Measurements from ENCODE around the gene RGS4.

- TF ChIP-seq, protein P1, sequence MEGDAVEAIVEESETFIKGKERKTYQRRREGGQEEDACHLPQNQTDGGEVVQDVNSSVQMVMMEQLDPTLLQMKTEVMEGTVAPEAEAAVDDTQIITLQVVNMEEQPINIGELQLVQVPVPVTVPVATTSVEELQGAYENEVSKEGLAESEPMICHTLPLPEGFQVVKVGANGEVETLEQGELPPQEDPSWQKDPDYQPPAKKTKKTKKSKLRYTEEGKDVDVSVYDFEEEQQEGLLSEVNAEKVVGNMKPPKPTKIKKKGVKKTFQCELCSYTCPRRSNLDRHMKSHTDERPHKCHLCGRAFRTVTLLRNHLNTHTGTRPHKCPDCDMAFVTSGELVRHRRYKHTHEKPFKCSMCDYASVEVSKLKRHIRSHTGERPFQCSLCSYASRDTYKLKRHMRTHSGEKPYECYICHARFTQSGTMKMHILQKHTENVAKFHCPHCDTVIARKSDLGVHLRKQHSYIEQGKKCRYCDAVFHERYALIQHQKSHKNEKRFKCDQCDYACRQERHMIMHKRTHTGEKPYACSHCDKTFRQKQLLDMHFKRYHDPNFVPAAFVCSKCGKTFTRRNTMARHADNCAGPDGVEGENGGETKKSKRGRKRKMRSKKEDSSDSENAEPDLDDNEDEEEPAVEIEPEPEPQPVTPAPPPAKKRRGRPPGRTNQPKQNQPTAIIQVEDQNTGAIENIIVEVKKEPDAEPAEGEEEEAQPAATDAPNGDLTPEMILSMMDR (IDR thresholded peaks at IDR 0.05) = no peak
- no peak for TF ChIP-seq POLR2A (IDR thresholded peaks at IDR 0.05)
Observed at GRCh38 chr1:163063143-163063542, 6.0 kb upstream of the RGS4 start.

All from Peyer's patch (tissue), 4 donors.